Glutamatergic neuron (in vitro differentiated cells): Measurements from ENCODE around the gene HEMK1. TPM values are rescaled to one million over a fixed set of nuclear protein-coding genes. Genes with fewer than 3 reads are reported as not detected.
A peak's percentile ranks its signal among the peaks of the same experiment; 100 is the strongest.

Experiments used
- DNase-seq: peaks from one replicate; pipeline ENCODE4 v3.0.0; 2022
- H3K27ac Mint-ChIP-seq: one replicate; pipeline ENCODE4 v1.8.0; 2020; ENCODE audit warnings: mild to moderate bottlenecking, mixed read lengths, inconsistent platforms; ENCODE audit not compliant: unreplicated experiment
- H3K27me3 Mint-ChIP-seq: one replicate; pipeline ENCODE4 v1.8.0; 2020; ENCODE audit warnings: mild to moderate bottlenecking, moderate library complexity, mixed read lengths, inconsistent platforms; ENCODE audit not compliant: unreplicated experiment
- H3K36me3 Mint-ChIP-seq: one replicate; pipeline ENCODE4 v1.8.0; 2020; ENCODE audit warnings: mild to moderate bottlenecking, mixed read lengths, inconsistent platforms; ENCODE audit not compliant: unreplicated experiment
- H3K4me1 Mint-ChIP-seq: one replicate; pipeline ENCODE4 v1.8.0; 2020; ENCODE audit warnings: mild to moderate bottlenecking, low read depth, mixed read lengths, inconsistent platforms; ENCODE audit not compliant: unreplicated experiment
- H3K4me3 Mint-ChIP-seq: one replicate; pipeline ENCODE4 v1.8.0; 2020; ENCODE audit warnings: mild to moderate bottlenecking, mixed read lengths, inconsistent platforms; ENCODE audit not compliant: unreplicated experiment
- H3K9me3 Mint-ChIP-seq: one replicate; pipeline ENCODE4 v1.8.0; 2020; ENCODE audit warnings: mild to moderate bottlenecking, moderate library complexity, mixed read lengths, inconsistent platforms; ENCODE audit not compliant: unreplicated experiment
- CTCF ChIP-seq: fragments of 200-600 bp; sonication (generic); IDR thresholded peaks from one replicate; pipeline ENCODE4 v1.5.0; 2021; ENCODE audit not compliant: partially characterized antibody, unreplicated experiment
- total RNA-seq: library from RNA; stranded (reverse); fragmentation: NEBNext Ultra II Directional; extraction: Animal tissue kit (Norgen Biotek cat#: 25700); gene quantifications from one replicate; pipeline ENCODE4 v1.2.1, GENCODE V29; 2021; ENCODE audit not compliant: unreplicated experiment

Gene HEMK1
- total RNA-seq, 1 donor from 2014 or later, result 21.1 TPM

- H3K27ac Mint-ChIP-seq, result no peak overlapping the region
- no peaks in the 10 kb centered on the region for H3K36me3 Mint-ChIP-seq
Observed at GRCh38 chr3:50562861-50563260, 6.5 kb upstream of the HEMK1 start.

GRCh38 chr3:50563867-50564266 lies 5.5 kb upstream of the HEMK1 start:
- peaks cover 3% of the 10 kb centered on the region for H3K4me1 Mint-ChIP-seq
- H3K9me3 Mint-ChIP-seq, result peaks cover 5% of the 10 kb centered on the region
- H3K27me3 Mint-ChIP-seq, result peaks cover 2% of the 10 kb centered on the region
- no peak for DNase-seq
- no peak overlapping the region for H3K27ac Mint-ChIP-seq
- H3K36me3 Mint-ChIP-seq, result no peaks in the 10 kb centered on the region
- no peak overlapping the region for H3K4me3 Mint-ChIP-seq
- no peak for TF ChIP-seq CTCF

More at GRCh38 chr3:50562861-50563260, 6.5 kb upstream of the HEMK1 start:
- Mint-ChIP-seq H3K27me3 (peaks cover 2% of the 10 kb centered on the region), H3K4me3 (no peak overlapping the region), H3K9me3 (peaks cover 3% of the 10 kb centered on the region), H3K4me1 (peaks cover 2% of the 10 kb centered on the region)
- no peak for TF ChIP-seq CTCF
- DNase-seq, result no peak

GRCh38 chr3:50564321-50564720 lies 5.0 kb upstream of the HEMK1 start:
- no peak for TF ChIP-seq CTCF
- DNase-seq, result no peak
- Mint-ChIP-seq H3K4me3 (no peak overlapping the region), H3K27ac (no peak overlapping the region), H3K27me3 (peaks cover 2% of the 10 kb centered on the region), H3K9me3 (peaks cover 5% of the 10 kb centered on the region), H3K36me3 (no peaks in the 10 kb centered on the region), H3K4me1 (peaks cover 3% of the 10 kb centered on the region)

- Mint-ChIP-seq H3K27me3 (peaks cover 2% of the 10 kb centered on the region), H3K4me3 (peak overlapping the region; percentile 68), H3K9me3 (peaks cover 8% of the 10 kb centered on the region)
Observed at GRCh38 chr3:50567011-50567385, 2.3 kb upstream of the HEMK1 start.

More at GRCh38 chr3:50567011-50567385, 2.3 kb upstream of the HEMK1 start:
- no peak for DNase-seq
- TF ChIP-seq CTCF, result no peak
- Mint-ChIP-seq H3K27ac (no peak overlapping the region), H3K36me3 (no peaks in the 10 kb centered on the region), H3K4me1 (peaks cover 3% of the 10 kb centered on the region)
